Karpas-422 (cell line): ENCODE results near the gene POFUT2. TPM values are rescaled to one million over a fixed set of nuclear protein-coding genes. Genes with fewer than 3 reads are reported as not detected.

ENCODE experiments used
- DNase-seq: peaks from one replicate; pipeline ENCODE4 v3.0.0-alpha.2; 2015
- H2AFZ ChIP-seq: fragments of 200-600 bp; sonication (generic); 2 replicates; pipeline ENCODE4 v1.6.1; 2014; ENCODE audit warnings: antibody characterized with exemption, low read length, mixed read lengths
- H3K27ac ChIP-seq: fragments of 200-600 bp; sonication (generic); 2 replicates; pipeline ENCODE4 v1.5.1; 2014; ENCODE audit warnings: mild to moderate bottlenecking, low read length, moderate library complexity
- H3K27me3 ChIP-seq: fragments of 200-600 bp; sonication (generic); 2 replicates; pipeline ENCODE4 v1.6.1; 2014; ENCODE audit warnings: low read length, mixed read lengths
- H3K36me3 ChIP-seq: fragments of 200-600 bp; sonication (generic); 2 replicates; pipeline ENCODE4 v1.6.1; 2014; ENCODE audit warnings: low read length, mixed read lengths; ENCODE audit not compliant: insufficient read depth
- H3K4me1 ChIP-seq: fragments of 200-600 bp; sonication (generic); 2 replicates; pipeline ENCODE4 v1.6.1; 2014; ENCODE audit warnings: mild to moderate bottlenecking, low read length, mixed read lengths
- H3K4me2 ChIP-seq: fragments of 200-600 bp; sonication (generic); 2 replicates; pipeline ENCODE4 v1.6.1; 2014; ENCODE audit warnings: low read length, low read depth, mild to moderate bottlenecking; ENCODE audit not compliant: poor library complexity, severe bottlenecking
- H3K4me3 ChIP-seq: fragments of 200-600 bp; sonication (generic); 2 replicates; pipeline ENCODE4 v1.5.1; 2014; ENCODE audit warnings: mild to moderate bottlenecking, antibody characterized with exemption, low read length, mixed read lengths
- H3K79me2 ChIP-seq: fragments of 200-600 bp; sonication (generic); 2 replicates; pipeline ENCODE4 v1.6.1; 2014; ENCODE audit warnings: mild to moderate bottlenecking, low read length, mixed read lengths
- H3K9ac ChIP-seq: fragments of 200-600 bp; sonication (generic); 2 replicates; pipeline ENCODE4 v1.6.0; 2014; ENCODE audit warnings: low read length
- H3K9me2 ChIP-seq: fragments of 200-600 bp; sonication (generic), shearing (Covaris generic); replicated peaks from 2 replicates; pipeline ENCODE4 v1.6.0; 2014; ENCODE audit warnings: mild to moderate bottlenecking, low read length, moderate library complexity; ENCODE audit not compliant: insufficient read depth
- H3K9me3 ChIP-seq: fragments of 300-700, 200-600 bp; sonication (generic); 2 replicates; pipeline ENCODE4 v1.6.1; 2014; ENCODE audit warnings: low read length, mixed read lengths
- H4K20me1 ChIP-seq: fragments of 200-600 bp; sonication (generic); 2 replicates; pipeline ENCODE4 v1.6.1; 2014; ENCODE audit warnings: mild to moderate bottlenecking, antibody characterized with exemption, low read length, low read depth; ENCODE audit not compliant: insufficient read depth
- total RNA-seq: library from RNA; depleted of rRNA; stranded (reverse); fragments of >200 nt; shearing (Covaris generic); gene quantifications from 2 replicates; pipeline ENCODE4 v1.2.3, GENCODE V29; 2014; ENCODE audit warnings: low replicate concordance

The POFUT2 gene
- total RNA-seq, 1 experiment from 2014 or later: 10.5 TPM

- Histone ChIP-seq H4K20me1 (no peaks in the 10 kb centered on the region), H3K9me2 (no peaks in the 10 kb centered on the region), H3K27ac (no peak overlapping the region), H3K36me3 (no peaks in the 10 kb centered on the region), H3K4me1 (no peaks in the 10 kb centered on the region), H3K27me3 (no peaks in the 10 kb centered on the region), H3K4me2 (no peak overlapping the region), H3K79me2 (no peaks in the 10 kb centered on the region), H3K4me3 (no peak overlapping the region), H3K9ac (no peak overlapping the region), H2AFZ (no peak overlapping the region), H3K9me3 (no peaks in the 10 kb centered on the region)
- no peak for DNase-seq
Observed at GRCh38 chr21:45250914-45251634, 36.6 kb downstream of the POFUT2 start.

- no peaks in the 10 kb centered on the region for H3K4me1 ChIP-seq
- H3K36me3 ChIP-seq: no peaks in the 10 kb centered on the region
- H3K9ac ChIP-seq: no peak overlapping the region
- no peak overlapping the region for H2AFZ ChIP-seq
- DNase-seq: no peak
- no peak overlapping the region for H3K4me3 ChIP-seq
- H3K4me2 ChIP-seq: no peak overlapping the region
- H3K9me2 ChIP-seq: no peaks in the 10 kb centered on the region
- H3K9me3 ChIP-seq: no peaks in the 10 kb centered on the region
- H3K27ac ChIP-seq: no peak overlapping the region
- H4K20me1 ChIP-seq: no peaks in the 10 kb centered on the region
- no peaks in the 10 kb centered on the region for H3K27me3 ChIP-seq
- no peaks in the 10 kb centered on the region for H3K79me2 ChIP-seq
Observed at GRCh38 chr21:45250272-45250671, 37.4 kb downstream of the POFUT2 start.

GRCh38 chr21:45249626-45250025 is 38.1 kb downstream of the POFUT2 start:
- Histone ChIP-seq H3K4me2 (no peak overlapping the region), H3K79me2 (no peaks in the 10 kb centered on the region), H3K9me3 (no peaks in the 10 kb centered on the region), H3K27ac (no peak overlapping the region), H3K4me1 (no peaks in the 10 kb centered on the region), H4K20me1 (no peaks in the 10 kb centered on the region), H3K4me3 (no peak overlapping the region), H3K36me3 (no peaks in the 10 kb centered on the region), H2AFZ (no peak overlapping the region), H3K27me3 (no peaks in the 10 kb centered on the region), H3K9ac (no peak overlapping the region), H3K9me2 (no peaks in the 10 kb centered on the region)
- DNase-seq: no peak

GRCh38 chr21:45248893-45249381 is 38.8 kb downstream of the POFUT2 start:
- H3K4me3 ChIP-seq: no peak overlapping the region
- no peaks in the 10 kb centered on the region for H3K9me2 ChIP-seq
- no peak overlapping the region for H2AFZ ChIP-seq
- no peaks in the 10 kb centered on the region for H3K79me2 ChIP-seq
- H3K36me3 ChIP-seq: no peaks in the 10 kb centered on the region
- no peak overlapping the region for H3K4me2 ChIP-seq
- H3K9ac ChIP-seq: no peak overlapping the region
- no peaks in the 10 kb centered on the region for H4K20me1 ChIP-seq
- no peak for DNase-seq
- H3K27ac ChIP-seq: no peak overlapping the region
- H3K9me3 ChIP-seq: no peaks in the 10 kb centered on the region; the same call in 1 of the 2 replicates
- H3K27me3 ChIP-seq: no peaks in the 10 kb centered on the region
- no peaks in the 10 kb centered on the region for H3K4me1 ChIP-seq

GRCh38 chr21:45248301-45248892 is 39.3 kb downstream of the POFUT2 start:
- Histone ChIP-seq H3K9me2 (no peaks in the 10 kb centered on the region), H3K79me2 (no peaks in the 10 kb centered on the region), H3K27ac (no peak overlapping the region), H3K4me3 (no peak overlapping the region), H3K4me2 (no peak overlapping the region), H3K4me1 (no peaks in the 10 kb centered on the region), H3K36me3 (no peaks in the 10 kb centered on the region), H4K20me1 (no peaks in the 10 kb centered on the region), H3K9ac (no peak overlapping the region), H2AFZ (no peak overlapping the region), H3K9me3 (peaks cover 5% of the 10 kb centered on the region; the same call in 1 of the 2 replicates), H3K27me3 (no peaks in the 10 kb centered on the region)
- DNase-seq: no peak

- Histone ChIP-seq H3K9me3 (peaks cover 5% of the 10 kb centered on the region; the same call in 1 of the 2 replicates), H3K4me3 (no peak overlapping the region), H4K20me1 (no peaks in the 10 kb centered on the region), H3K9me2 (no peaks in the 10 kb centered on the region), H3K79me2 (no peaks in the 10 kb centered on the region), H3K36me3 (no peaks in the 10 kb centered on the region), H3K9ac (no peak overlapping the region), H3K27me3 (no peaks in the 10 kb centered on the region), H2AFZ (no peak overlapping the region), H3K27ac (no peak overlapping the region), H3K4me2 (no peak overlapping the region), H3K4me1 (no peaks in the 10 kb centered on the region)
- no peak for DNase-seq
Observed at GRCh38 chr21:45246386-45247320, 41.0 kb downstream of the POFUT2 start.

GRCh38 chr21:45244799-45245340 is 42.8 kb downstream of the POFUT2 start:
- H3K27ac ChIP-seq: no peak overlapping the region
- no peaks in the 10 kb centered on the region for H3K36me3 ChIP-seq
- no peaks in the 10 kb centered on the region for H3K9me2 ChIP-seq
- no peak for DNase-seq
- H3K4me1 ChIP-seq: no peaks in the 10 kb centered on the region
- H2AFZ ChIP-seq: no peak overlapping the region
- 0 out of 2 replicates have a peak, but pooled peaks cover 3% of the 10 kb centered on the region for H3K27me3 ChIP-seq
- H3K4me3 ChIP-seq: no peak overlapping the region
- no peak overlapping the region for H3K4me2 ChIP-seq
- H3K9me3 ChIP-seq: peaks cover 5% of the 10 kb centered on the region; the same call in 1 of the 2 replicates
- H3K9ac ChIP-seq: no peak overlapping the region
- H3K79me2 ChIP-seq: no peaks in the 10 kb centered on the region
- no peaks in the 10 kb centered on the region for H4K20me1 ChIP-seq
